DOHH2 (cell line): ENCODE measurements around the gene DDR1.

ENCODE experiments used
- CTCF ChIP-seq: fragments of 200-600 bp; sonication (generic); IDR thresholded peaks from one replicate; pipeline ENCODE4 v1.5.1; 2014; ENCODE audit warnings: antibody characterized with exemption, mild to moderate bottlenecking, low read depth, low read length; ENCODE audit not compliant: poor library complexity, severe bottlenecking
- EZH2phosphoT487 ChIP-seq: fragments of 200-600 bp; sonication (generic); IDR thresholded peaks from 2 replicates; pipeline ENCODE4 v1.6.1; 2017; ENCODE audit warnings: borderline replicate concordance, mild to moderate bottlenecking, antibody characterized with exemption, low read length, moderate library complexity, mixed read lengths

GRCh38 chr6:30889921-30890645 is 5.8 kb downstream of the DDR1 start:
- no peak for TF ChIP-seq CTCF
- TF ChIP-seq EZH2phosphoT487, result no peak
